Prostate gland (tissue), 2 donors: ENCODE measurements around the gene PPP2R5C.

ENCODE experiments used
- POLR2A ChIP-seq: fragments of 450-650 bp; IDR thresholded peaks from one replicate; pipeline ENCODE4 v1.6.1; 2016; ENCODE audit warnings: antibody characterized with exemption, mild to moderate bottlenecking
- POLR2AphosphoS5 ChIP-seq: sonication (generic); formaldehyde crosslinking; IDR thresholded peaks from one replicate; pipeline ENCODE4 v1.6.1; 2017; ENCODE audit warnings: antibody characterized with exemption
- TF ChIP-seq, protein P1 (sequence below), 4 experiments: fragments of 200-600 bp in 2 of 4; fragments of 450-650 bp in 2 of 4; sonication (generic) in 2 of 4; IDR thresholded peaks; 1 replicate in 3 of 4; 2 replicates in 1 of 4; pipeline ENCODE4 v1.5.1; 2016 to 2019; ENCODE audit warnings: antibody characterized with exemption in 4 of 4, mild to moderate bottlenecking in 2 of 4, moderate library complexity in 2 of 4

DNA sequence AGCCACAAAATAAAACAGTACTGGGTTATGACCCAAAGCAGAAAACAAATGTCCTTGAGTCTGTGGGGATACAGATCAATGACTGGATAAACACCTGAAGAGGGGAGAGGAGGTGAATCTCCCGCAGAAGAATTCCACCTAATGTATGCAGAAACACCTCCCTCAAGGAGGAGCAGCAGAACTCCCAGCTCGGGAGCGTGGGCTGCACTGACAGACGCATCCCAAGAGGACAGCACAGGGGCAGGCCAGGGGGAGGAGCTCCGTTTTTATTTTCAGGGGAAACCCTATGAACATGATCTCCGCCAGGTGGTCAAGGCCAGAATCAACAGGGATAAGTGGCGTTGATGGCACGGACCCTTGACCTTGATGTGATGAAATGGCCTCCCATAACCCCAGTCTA, 41.8 kb upstream of the PPP2R5C start:
- TF ChIP-seq, protein P1, sequence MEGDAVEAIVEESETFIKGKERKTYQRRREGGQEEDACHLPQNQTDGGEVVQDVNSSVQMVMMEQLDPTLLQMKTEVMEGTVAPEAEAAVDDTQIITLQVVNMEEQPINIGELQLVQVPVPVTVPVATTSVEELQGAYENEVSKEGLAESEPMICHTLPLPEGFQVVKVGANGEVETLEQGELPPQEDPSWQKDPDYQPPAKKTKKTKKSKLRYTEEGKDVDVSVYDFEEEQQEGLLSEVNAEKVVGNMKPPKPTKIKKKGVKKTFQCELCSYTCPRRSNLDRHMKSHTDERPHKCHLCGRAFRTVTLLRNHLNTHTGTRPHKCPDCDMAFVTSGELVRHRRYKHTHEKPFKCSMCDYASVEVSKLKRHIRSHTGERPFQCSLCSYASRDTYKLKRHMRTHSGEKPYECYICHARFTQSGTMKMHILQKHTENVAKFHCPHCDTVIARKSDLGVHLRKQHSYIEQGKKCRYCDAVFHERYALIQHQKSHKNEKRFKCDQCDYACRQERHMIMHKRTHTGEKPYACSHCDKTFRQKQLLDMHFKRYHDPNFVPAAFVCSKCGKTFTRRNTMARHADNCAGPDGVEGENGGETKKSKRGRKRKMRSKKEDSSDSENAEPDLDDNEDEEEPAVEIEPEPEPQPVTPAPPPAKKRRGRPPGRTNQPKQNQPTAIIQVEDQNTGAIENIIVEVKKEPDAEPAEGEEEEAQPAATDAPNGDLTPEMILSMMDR (IDR thresholded peaks at IDR 0.05) = no peak
- TF ChIP-seq POLR2AphosphoS5 = no peak
- TF ChIP-seq POLR2A = no peak
